GM18511 (cell line): ENCODE data around the gene ITGA5.

Source experiments
- ATAC-seq: cut with Tn5 transposase; IDR thresholded peaks from one replicate; pipeline ENCODE4 v1.9.1; 2021; ENCODE audit warnings: mild to moderate bottlenecking, moderate library complexity; ENCODE audit not compliant: unreplicated experiment

The ITGA5 gene

GRCh38 chr12:54390176-54390667 is 28.8 kb downstream of the ITGA5 start:
- no peak for ATAC-seq

- no peak for ATAC-seq
Observed at GRCh38 chr12:54389607-54390175, 29.4 kb downstream of the ITGA5 start.

- no peak for ATAC-seq
Observed at GRCh38 chr12:54389134-54389508, 29.9 kb downstream of the ITGA5 start.

- ATAC-seq = no peak
Observed at GRCh38 chr12:54388237-54389133, 30.6 kb downstream of the ITGA5 start.

DNA sequence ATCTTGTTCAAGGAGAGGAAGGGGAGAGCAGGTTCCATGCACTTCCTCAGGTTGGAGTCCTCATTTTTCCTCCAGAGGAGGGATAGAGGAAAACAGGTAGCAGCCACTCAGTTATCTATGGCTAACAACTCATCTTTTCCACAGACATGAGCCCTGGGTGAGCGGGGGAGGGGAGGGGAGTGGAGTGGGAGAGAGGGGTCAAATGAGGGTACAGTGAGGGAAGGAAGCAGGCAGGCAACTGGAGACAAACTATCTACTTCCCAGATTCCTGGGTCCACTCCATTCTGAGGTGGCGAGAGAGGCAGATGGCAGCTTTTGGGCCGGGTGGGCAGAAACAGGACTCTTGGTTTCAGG is 32.0 kb downstream of the ITGA5 start:
- ATAC-seq = no peak

- no peak for ATAC-seq
Observed at GRCh38 chr12:54386403-54387113, 32.5 kb downstream of the ITGA5 start.

DNA sequence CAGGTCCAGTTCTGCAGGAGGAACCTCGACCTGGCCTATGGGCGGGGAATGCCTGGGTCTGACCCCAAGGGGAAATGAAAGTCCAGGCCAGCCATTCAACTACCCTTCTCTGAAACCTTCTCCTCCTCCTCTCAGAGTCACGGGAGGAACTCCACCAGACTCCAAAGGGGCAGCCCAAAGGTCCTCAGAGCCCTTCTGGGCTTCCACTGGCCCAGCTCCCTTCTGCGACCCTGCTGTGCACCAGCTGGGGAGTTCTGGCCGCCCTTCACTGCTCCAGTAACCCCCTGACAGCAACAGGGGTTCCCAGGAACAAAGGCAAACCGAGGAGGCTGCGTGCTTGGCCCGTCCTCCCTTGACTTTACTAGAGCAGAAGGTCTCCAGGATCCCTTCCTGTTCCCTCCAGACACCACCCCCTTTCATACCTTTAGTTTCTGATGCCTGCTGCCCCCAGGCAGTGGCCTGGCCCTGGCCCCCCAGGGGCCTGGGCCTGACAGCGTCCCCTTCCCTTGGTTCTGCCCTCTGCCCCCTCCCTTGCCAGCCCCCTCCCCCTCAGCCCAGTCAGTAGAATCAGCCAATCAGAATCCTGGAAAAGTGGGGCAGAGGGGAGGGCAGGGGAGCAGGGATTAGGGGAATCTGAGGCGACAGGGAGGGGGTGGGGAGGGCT is 33.7 kb downstream of the ITGA5 start:
- ATAC-seq = peak; percentile 73

DNA sequence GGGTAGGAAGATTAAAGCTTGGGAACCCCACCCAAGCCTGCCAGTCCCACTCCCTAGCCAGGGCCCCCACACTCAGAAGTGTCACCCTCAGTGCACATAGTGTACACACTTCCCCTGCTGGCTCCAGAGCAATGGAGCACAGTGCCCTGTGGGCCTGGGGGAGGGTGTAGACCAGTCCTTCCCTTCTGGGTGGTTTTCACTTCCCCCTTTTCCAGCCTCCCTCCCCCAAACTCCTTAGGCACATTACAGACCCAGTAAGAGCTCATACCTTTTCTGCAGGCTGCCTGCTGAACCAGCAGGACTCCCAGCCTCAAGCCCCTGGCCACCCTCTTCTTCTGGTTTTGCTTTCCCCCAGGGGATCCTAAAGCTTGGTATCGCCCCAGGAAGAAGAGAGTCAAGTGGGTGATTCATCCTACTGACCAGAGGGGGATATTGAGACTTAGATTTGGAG is 34.5 kb downstream of the ITGA5 start, which contains the start of gene ZNF385A:
ZNF385A (minus strand) TSS at position 143 of the 451 bp plus-strand sequence. CDS start 219 bp downstream, outside the sequence.
- peak; percentile 55 for ATAC-seq

GRCh38 chr12:54383041-54383609 is 35.9 kb downstream of the ITGA5 start:
- no peak for ATAC-seq

DNA sequence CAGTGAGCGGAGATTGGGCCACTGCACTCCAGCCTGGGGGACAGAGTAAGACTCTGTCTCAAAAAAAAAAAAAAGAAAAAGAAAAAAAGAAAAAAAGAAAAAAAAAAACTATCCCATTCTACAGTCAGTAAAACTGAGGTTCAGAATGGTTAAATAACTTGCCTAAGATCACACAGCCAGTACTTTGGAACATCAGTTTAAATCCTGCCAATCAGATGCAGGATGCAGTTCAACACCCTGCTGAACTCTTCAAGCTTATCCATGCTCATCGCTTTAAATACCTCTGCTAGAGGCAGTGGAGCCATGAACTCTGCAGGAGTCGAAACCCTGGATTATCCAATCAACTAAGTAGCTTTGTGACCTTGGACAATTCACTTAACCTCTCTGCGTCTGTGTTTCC is 37.9 kb downstream of the ITGA5 start:
- no peak for ATAC-seq

- ATAC-seq = peak; percentile 90
Observed at GRCh38 chr12:54379398-54380201, 39.5 kb downstream of the ITGA5 start.

DNA sequence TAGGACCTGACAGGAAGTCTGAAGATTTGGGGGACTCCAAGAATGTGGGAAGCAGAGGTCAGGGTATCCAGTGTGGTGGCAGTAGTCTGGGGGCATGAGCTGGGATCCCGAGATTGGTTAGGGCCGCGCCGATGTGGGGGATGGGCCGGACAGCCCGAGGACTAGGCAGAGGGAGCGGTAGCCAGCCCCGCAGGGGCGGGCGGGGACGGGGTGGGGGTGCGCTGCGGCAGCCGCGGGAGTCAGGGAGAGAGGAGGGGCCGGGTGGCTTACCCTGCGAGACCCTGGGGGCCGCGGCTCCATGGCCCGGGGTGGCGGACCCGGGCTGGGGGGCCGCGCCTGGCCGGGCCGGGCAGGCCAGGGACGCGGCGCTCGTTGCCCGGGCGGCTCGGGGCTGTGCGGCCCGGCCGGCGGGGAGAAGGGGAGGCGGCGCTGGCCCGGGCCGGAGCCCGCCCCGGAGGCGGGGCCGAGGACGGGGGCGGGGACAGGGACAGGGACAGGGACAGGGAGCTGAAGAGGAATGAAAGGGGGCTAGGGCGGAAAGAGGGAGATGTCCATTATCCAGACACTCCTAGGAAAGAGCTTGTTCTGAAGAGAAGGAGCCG is 40.2 kb downstream of the ITGA5 start:
- ATAC-seq = no peak

DNA sequence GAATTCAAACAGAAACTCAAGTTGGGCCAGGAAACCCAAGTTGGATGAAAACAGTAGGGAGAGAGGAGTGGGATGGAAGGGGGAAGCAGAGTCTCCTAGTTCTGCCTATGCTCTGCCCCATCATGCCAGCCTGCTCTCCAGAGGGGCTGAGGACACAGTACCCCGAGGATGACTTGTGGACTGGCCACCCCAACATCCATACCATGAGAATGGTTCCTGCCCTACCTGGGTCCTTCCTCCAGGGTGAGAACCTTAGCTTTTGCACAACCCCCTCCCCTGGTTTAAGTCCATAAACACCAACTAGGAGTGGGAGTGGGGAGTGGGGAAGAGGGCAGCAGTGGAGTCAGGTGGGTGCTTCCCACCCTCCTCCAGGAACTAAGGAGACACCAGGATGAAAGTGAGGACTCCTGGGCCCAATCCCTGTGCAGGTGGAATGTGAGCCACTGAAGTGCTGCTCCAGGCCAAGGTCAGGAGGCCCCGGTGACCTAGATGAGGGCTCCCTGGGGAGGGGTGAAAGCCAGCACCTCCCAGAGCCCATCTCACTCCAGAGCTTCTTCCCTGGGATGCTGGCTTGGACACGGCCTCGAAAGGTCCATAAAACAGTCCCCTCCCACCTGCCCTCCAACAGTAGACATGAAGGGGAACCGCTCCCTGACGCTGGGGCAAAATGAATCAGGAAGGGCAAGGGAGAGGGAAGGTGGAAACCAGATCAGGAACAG is 41.1 kb downstream of the ITGA5 start:
- ATAC-seq = no peak

DNA sequence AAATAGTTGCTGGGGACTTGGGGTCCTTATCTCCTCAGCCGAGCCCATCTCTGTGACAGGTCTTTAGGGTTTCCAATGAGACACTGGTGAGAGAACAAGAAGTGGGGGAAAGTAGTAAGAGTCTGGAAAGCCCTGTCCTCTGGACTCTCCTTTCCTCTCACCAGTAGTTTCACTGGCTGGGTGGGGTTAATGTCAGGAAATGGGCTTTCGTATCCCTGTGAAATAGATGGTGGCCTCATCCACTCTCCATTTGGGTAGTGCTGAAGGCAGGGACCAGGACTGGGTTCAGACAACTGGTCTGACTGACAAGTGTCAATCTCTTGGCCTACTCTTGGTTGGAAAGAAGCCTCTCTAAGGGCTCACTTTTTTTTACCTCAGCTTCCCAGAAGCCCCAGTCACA is 42.1 kb downstream of the ITGA5 start:
- ATAC-seq = no peak

- ATAC-seq = no peak
Observed at GRCh38 chr12:54376596-54376995, 42.5 kb downstream of the ITGA5 start.

- no peak for ATAC-seq
Observed at GRCh38 chr12:54375259-54375579, 43.8 kb downstream of the ITGA5 start.

- ATAC-seq = no peak
Observed at GRCh38 chr12:54374562-54375258, 44.4 kb downstream of the ITGA5 start.
